ENCODE results near the gene LAMA1. TPM values are rescaled to one million over a fixed set of nuclear protein-coding genes. Genes with fewer than 3 reads are reported as not detected.

The LAMA1 gene
- total RNA-seq, 5 donors from 2014 or later (not counting 1 experiment from before 2014, with no cell fraction given), result 0.09 to 0.43 (median 0.09) TPM; not detected in 2

GRCh38 chr18:6994771-6995430, 122.7 kb downstream of the LAMA1 start:
- H3K27me3 Mint-ChIP-seq, result no peaks in the 10 kb centered on the region
- no peak overlapping the region for H3K27ac Mint-ChIP-seq
- CTCF ChIA-PET, result interaction anchor here in 1 of 2 donors (0.6 kb wide), 1 partner anchor 197 kb away, joined by 5 read pairs; no protein-coding TSS in a partner anchor
- POLR2A ChIA-PET, result no interaction called here
- H3K4me1 ChIP-seq (ENCODE audit: control insufficient read depth in 1 of 2, extremely low read depth in 1 of 2, insufficient read depth in 2 of 2, low read length in 2 of 2), result no peaks in the 10 kb centered on the region
- H3K4me1 Mint-ChIP-seq, result no peaks in the 10 kb centered on the region
- H3K9me3 ChIP-seq, result no peaks in the 10 kb centered on the region
- H3K4me3 Mint-ChIP-seq, result no peak overlapping the region
- H3K36me3 ChIP-seq (ENCODE audit: control insufficient read depth in 2 of 2, extremely low read depth in 1 of 2, insufficient read depth in 1 of 2, low read length in 1 of 2), result no peaks in the 10 kb centered on the region
- ATAC-seq (replicated peaks in 1 of 4), result no peak
- no peak overlapping the region for H3K4me3 ChIP-seq (ENCODE audit: control insufficient read depth in 1 of 2, extremely low read depth in 1 of 2, low read length in 1 of 2)
- WGBS (ENCODE audit: insufficient coverage), result no CpG with 5 or more reads among the region's 7 CpGs
- H3K36me3 Mint-ChIP-seq, result no peaks in the 10 kb centered on the region
- H3K9me3 Mint-ChIP-seq, result no peaks in the 10 kb centered on the region
- H3K27me3 ChIP-seq (replicated peaks in 1 of 2; ENCODE audit: control insufficient read depth in 2 of 2, extremely low read depth in 1 of 2, insufficient read depth in 2 of 2, low read length in 1 of 2), result no peaks in the 10 kb centered on the region
- no peak overlapping the region for H3K27ac ChIP-seq (ENCODE audit: low read length)
- DNase-seq, result no peak

- no peaks in the 10 kb centered on the region for H3K27me3 ChIP-seq (replicated peaks in 1 of 2; ENCODE audit: control insufficient read depth in 2 of 2, extremely low read depth in 1 of 2, insufficient read depth in 2 of 2, low read length in 1 of 2)
- ChIA-PET POLR2A (no interaction called here), CTCF (interaction anchor here in 1 of 2 donors (0.6 kb wide), 1 partner anchor 196 kb away, joined by 5 read pairs; no protein-coding TSS in a partner anchor)
- no peak overlapping the region for H3K4me3 ChIP-seq (ENCODE audit: control insufficient read depth in 1 of 2, extremely low read depth in 1 of 2, low read length in 1 of 2)
- ATAC-seq (replicated peaks in 1 of 4) (no peak), DNase-seq (no peak)
- Mint-ChIP-seq H3K4me1 (no peaks in the 10 kb centered on the region), H3K27me3 (no peaks in the 10 kb centered on the region), H3K27ac (no peak overlapping the region), H3K9me3 (no peaks in the 10 kb centered on the region), H3K36me3 (no peaks in the 10 kb centered on the region), H3K4me3 (no peak overlapping the region)
- no peak overlapping the region for H3K27ac ChIP-seq (ENCODE audit: low read length)
- H3K4me1 ChIP-seq (ENCODE audit: control insufficient read depth in 1 of 2, extremely low read depth in 1 of 2, insufficient read depth in 2 of 2, low read length in 2 of 2), result no peaks in the 10 kb centered on the region
- WGBS (ENCODE audit: insufficient coverage), result 86% methylated on average over 4 of the region's 7 CpGs
- H3K9me3 ChIP-seq, result no peaks in the 10 kb centered on the region
- no peaks in the 10 kb centered on the region for H3K36me3 ChIP-seq (ENCODE audit: control insufficient read depth in 2 of 2, extremely low read depth in 1 of 2, insufficient read depth in 1 of 2, low read length in 1 of 2)
These were observed 123.4 kb downstream of the LAMA1 start for GRCh38 chr18:6994056-6994770.

- Mint-ChIP-seq H3K27ac (no peak overlapping the region), H3K4me1 (no peaks in the 10 kb centered on the region), H3K36me3 (no peaks in the 10 kb centered on the region), H3K4me3 (no peak overlapping the region), H3K9me3 (no peaks in the 10 kb centered on the region), H3K27me3 (no peaks in the 10 kb centered on the region)
- Histone ChIP-seq H3K27ac (ENCODE audit: low read length) (no peak overlapping the region), H3K4me1 (ENCODE audit: control insufficient read depth in 1 of 2, extremely low read depth in 1 of 2, insufficient read depth in 2 of 2, low read length in 2 of 2) (no peaks in the 10 kb centered on the region), H3K27me3 (replicated peaks in 1 of 2; ENCODE audit: control insufficient read depth in 2 of 2, extremely low read depth in 1 of 2, insufficient read depth in 2 of 2, low read length in 1 of 2) (no peaks in the 10 kb centered on the region), H3K36me3 (ENCODE audit: control insufficient read depth in 2 of 2, extremely low read depth in 1 of 2, insufficient read depth in 1 of 2, low read length in 1 of 2) (no peaks in the 10 kb centered on the region), H3K4me3 (ENCODE audit: control insufficient read depth in 1 of 2, extremely low read depth in 1 of 2, low read length in 1 of 2) (no peak overlapping the region), H3K9me3 (no peaks in the 10 kb centered on the region)
- CTCF ChIA-PET, result no interaction called here
- ATAC-seq (replicated peaks in 1 of 4) (no peak), DNase-seq (no peak)
- POLR2A ChIA-PET, result no interaction called here
These were observed 124.8 kb downstream of the LAMA1 start for GRCh38 chr18:6992761-6993160.

GRCh38 chr18:6983366-6983765, 134.2 kb downstream of the LAMA1 start:
- no peaks in the 10 kb centered on the region for H3K36me3 ChIP-seq (ENCODE audit: control insufficient read depth in 2 of 2, extremely low read depth in 1 of 2, insufficient read depth in 1 of 2, low read length in 1 of 2)
- no peaks in the 10 kb centered on the region for H3K27me3 Mint-ChIP-seq
- no peaks in the 10 kb centered on the region for H3K4me1 ChIP-seq (ENCODE audit: control insufficient read depth in 1 of 2, extremely low read depth in 1 of 2, insufficient read depth in 2 of 2, low read length in 2 of 2)
- H3K4me3 ChIP-seq (ENCODE audit: control insufficient read depth in 1 of 2, extremely low read depth in 1 of 2, low read length in 1 of 2), result no peak overlapping the region
- no peaks in the 10 kb centered on the region for H3K4me1 Mint-ChIP-seq
- CTCF ChIA-PET, result no interaction called here
- WGBS (ENCODE audit: insufficient coverage), result 74% methylated on average over 5 of the region's 7 CpGs
- POLR2A ChIA-PET, result no interaction called here
- no peak for DNase-seq
- H3K9me3 ChIP-seq, result no peaks in the 10 kb centered on the region
- no peaks in the 10 kb centered on the region for H3K27me3 ChIP-seq (replicated peaks in 1 of 2; ENCODE audit: control insufficient read depth in 2 of 2, extremely low read depth in 1 of 2, insufficient read depth in 2 of 2, low read length in 1 of 2)
- H3K36me3 Mint-ChIP-seq, result no peaks in the 10 kb centered on the region
- no peak overlapping the region for H3K4me3 Mint-ChIP-seq
- ATAC-seq (replicated peaks in 1 of 4), result no peak
- H3K27ac ChIP-seq (ENCODE audit: low read length), result no peak overlapping the region
- peaks cover 0 to 6% (median 0%) of the 10 kb centered on the region in 3 donors for H3K9me3 Mint-ChIP-seq
- H3K27ac Mint-ChIP-seq, result no peak overlapping the region

GRCh38 chr18:6982398-6982797, 135.2 kb downstream of the LAMA1 start:
- Mint-ChIP-seq H3K4me3 (no peak overlapping the region), H3K27me3 (no peaks in the 10 kb centered on the region), H3K27ac (no peak overlapping the region), H3K9me3 (peaks cover 0 to 6% (median 0%) of the 10 kb centered on the region in 3 donors), H3K36me3 (no peaks in the 10 kb centered on the region), H3K4me1 (no peaks in the 10 kb centered on the region)
- DNase-seq, result no peak
- ChIA-PET POLR2A (no interaction called here), CTCF (no interaction called here)
- WGBS (ENCODE audit: insufficient coverage), result 79% methylated on average over 10 of the region's 10 CpGs
- no peaks in the 10 kb centered on the region for H3K36me3 ChIP-seq (ENCODE audit: control insufficient read depth in 2 of 2, extremely low read depth in 1 of 2, insufficient read depth in 1 of 2, low read length in 1 of 2)
- no peak overlapping the region for H3K27ac ChIP-seq (ENCODE audit: low read length)
- H3K27me3 ChIP-seq (replicated peaks in 1 of 2; ENCODE audit: control insufficient read depth in 2 of 2, extremely low read depth in 1 of 2, insufficient read depth in 2 of 2, low read length in 1 of 2), result no peaks in the 10 kb centered on the region
- H3K9me3 ChIP-seq, result no peaks in the 10 kb centered on the region
- no peak for ATAC-seq (replicated peaks in 1 of 4)
- H3K4me3 ChIP-seq (ENCODE audit: control insufficient read depth in 1 of 2, extremely low read depth in 1 of 2, low read length in 1 of 2), result no peak overlapping the region
- H3K4me1 ChIP-seq (ENCODE audit: control insufficient read depth in 1 of 2, extremely low read depth in 1 of 2, insufficient read depth in 2 of 2, low read length in 2 of 2), result no peaks in the 10 kb centered on the region

- no peak overlapping the region for H3K4me3 Mint-ChIP-seq
- Histone ChIP-seq H3K4me1 (ENCODE audit: control insufficient read depth in 1 of 2, extremely low read depth in 1 of 2, insufficient read depth in 2 of 2, low read length in 2 of 2) (no peaks in the 10 kb centered on the region), H3K9me3 (no peaks in the 10 kb centered on the region), H3K36me3 (ENCODE audit: control insufficient read depth in 2 of 2, extremely low read depth in 1 of 2, insufficient read depth in 1 of 2, low read length in 1 of 2) (no peaks in the 10 kb centered on the region), H3K27me3 (replicated peaks in 1 of 2; ENCODE audit: control insufficient read depth in 2 of 2, extremely low read depth in 1 of 2, insufficient read depth in 2 of 2, low read length in 1 of 2) (no peaks in the 10 kb centered on the region), H3K27ac (ENCODE audit: low read length) (no peak overlapping the region), H3K4me3 (ENCODE audit: control insufficient read depth in 1 of 2, extremely low read depth in 1 of 2, low read length in 1 of 2) (no peak overlapping the region)
- no CpG with 5 or more reads among the region's 2 CpGs for WGBS (ENCODE audit: insufficient coverage)
- CTCF ChIA-PET, result no interaction called here
- H3K27ac Mint-ChIP-seq, result no peak overlapping the region
- DNase-seq (no peak), ATAC-seq (replicated peaks in 1 of 4) (no peak)
- H3K27me3 Mint-ChIP-seq, result no peaks in the 10 kb centered on the region
- POLR2A ChIA-PET, result no interaction called here
- H3K36me3 Mint-ChIP-seq, result no peaks in the 10 kb centered on the region
- H3K4me1 Mint-ChIP-seq, result no peaks in the 10 kb centered on the region
- H3K9me3 Mint-ChIP-seq, result peaks cover 0 to 6% (median 0%) of the 10 kb centered on the region in 3 donors
These were observed 137.2 kb downstream of the LAMA1 start for GRCh38 chr18:6980363-6980762.
